ENCODE data around the gene WDR35.

The WDR35 gene

GRCh38 chr2:19993731-19994130 is 3.8 kb upstream of the WDR35 start:
- DNase-seq (ENCODE audit: low read depth, low spot score): no peak
- no peak overlapping the region for H3K4me3 ChIP-seq (ENCODE audit: low read depth, low read length)
- TF ChIP-seq, protein P1, sequence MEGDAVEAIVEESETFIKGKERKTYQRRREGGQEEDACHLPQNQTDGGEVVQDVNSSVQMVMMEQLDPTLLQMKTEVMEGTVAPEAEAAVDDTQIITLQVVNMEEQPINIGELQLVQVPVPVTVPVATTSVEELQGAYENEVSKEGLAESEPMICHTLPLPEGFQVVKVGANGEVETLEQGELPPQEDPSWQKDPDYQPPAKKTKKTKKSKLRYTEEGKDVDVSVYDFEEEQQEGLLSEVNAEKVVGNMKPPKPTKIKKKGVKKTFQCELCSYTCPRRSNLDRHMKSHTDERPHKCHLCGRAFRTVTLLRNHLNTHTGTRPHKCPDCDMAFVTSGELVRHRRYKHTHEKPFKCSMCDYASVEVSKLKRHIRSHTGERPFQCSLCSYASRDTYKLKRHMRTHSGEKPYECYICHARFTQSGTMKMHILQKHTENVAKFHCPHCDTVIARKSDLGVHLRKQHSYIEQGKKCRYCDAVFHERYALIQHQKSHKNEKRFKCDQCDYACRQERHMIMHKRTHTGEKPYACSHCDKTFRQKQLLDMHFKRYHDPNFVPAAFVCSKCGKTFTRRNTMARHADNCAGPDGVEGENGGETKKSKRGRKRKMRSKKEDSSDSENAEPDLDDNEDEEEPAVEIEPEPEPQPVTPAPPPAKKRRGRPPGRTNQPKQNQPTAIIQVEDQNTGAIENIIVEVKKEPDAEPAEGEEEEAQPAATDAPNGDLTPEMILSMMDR (IDR thresholded peaks at IDR 0.05; ENCODE audit: low read depth, low read length): no peak
- in situ Hi-C loops (cut with HindIII; ENCODE audit: low sequenced_read_pairs): no loop called here

- TF ChIP-seq, protein P1 (IDR thresholded peaks at IDR 0.05; ENCODE audit: low read depth, low read length): no peak
- in situ Hi-C loops (cut with HindIII; ENCODE audit: low sequenced_read_pairs): no loop called here
Observed at GRCh38 chr2:19991895-19992294, 2.0 kb upstream of the WDR35 start.

DNA sequence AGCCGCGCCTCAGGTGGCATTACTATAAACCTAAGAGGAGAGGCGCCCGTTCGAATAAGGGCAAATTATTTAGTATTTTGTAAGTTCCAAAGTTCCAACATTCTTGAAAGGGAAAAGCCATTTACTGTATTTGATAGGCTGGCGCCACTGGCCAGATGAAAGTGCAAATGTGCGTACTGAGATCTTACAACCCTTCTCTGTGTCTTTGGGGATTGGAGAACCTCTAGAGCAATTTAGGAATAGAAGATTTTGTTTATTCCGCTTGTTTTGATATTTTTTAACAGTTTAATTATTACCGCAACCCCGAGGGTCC is 467 bp upstream of the WDR35 start:
- H3K4me3 ChIP-seq (ENCODE audit: low read depth, low read length): peak overlapping the region; percentile 95
- DNase-seq (ENCODE audit: low read depth, low spot score): peak; percentile 22
- in situ Hi-C loops (cut with HindIII; ENCODE audit: low sequenced_read_pairs): no loop called here
- TF ChIP-seq, protein P1 (IDR thresholded peaks at IDR 0.05; ENCODE audit: low read depth, low read length): no peak

More at GRCh38 chr2:19991895-19992294, 2.0 kb upstream of the WDR35 start:
- DNase-seq (ENCODE audit: low read depth, low spot score): no peak
- no peak overlapping the region for H3K4me3 ChIP-seq (ENCODE audit: low read depth, low read length)

DNA sequence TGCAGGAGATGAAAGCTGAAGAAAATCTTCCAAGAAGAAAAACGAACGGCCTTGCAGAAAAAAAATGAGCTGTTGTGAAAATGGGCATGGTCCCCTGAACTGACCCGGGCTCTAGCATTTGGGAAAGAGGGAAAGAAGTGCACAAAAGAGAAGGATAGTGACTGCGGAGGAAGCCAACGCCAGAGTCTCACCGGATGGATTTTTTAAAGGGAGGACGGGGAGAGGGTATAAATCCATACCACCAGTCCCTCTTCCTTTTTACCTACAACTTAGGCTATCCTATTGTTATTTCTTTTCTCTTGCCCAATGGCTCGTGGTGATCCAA is 601 bp downstream of the WDR35 start:
- no peak for DNase-seq (ENCODE audit: low read depth, low spot score)

DNA sequence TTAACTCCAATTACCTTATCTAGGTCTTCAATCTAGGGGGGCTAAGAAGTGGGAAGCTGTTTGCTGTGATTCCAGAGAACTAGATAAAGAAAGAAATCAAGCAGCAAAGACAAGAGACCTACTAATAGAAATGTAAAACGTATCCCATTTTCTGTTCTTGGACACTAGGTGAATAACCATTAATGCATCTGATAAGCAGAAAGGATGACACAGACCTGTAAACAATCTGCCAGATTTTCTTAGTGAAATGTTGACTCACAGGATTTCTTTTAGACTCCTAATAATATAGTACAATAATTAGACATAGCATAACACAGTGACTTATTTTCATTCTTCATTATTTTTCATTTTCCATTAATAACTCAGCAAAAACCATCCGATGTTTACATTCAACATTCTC is 1.3 kb downstream of the WDR35 start:
- no peak for DNase-seq (ENCODE audit: low read depth, low spot score)
- TF ChIP-seq, protein P1 (IDR thresholded peaks at IDR 0.05; ENCODE audit: low read depth, low read length): no peak
- H3K4me3 ChIP-seq (ENCODE audit: low read depth, low read length): peak overlapping the region; percentile 95
- in situ Hi-C loops (cut with HindIII; ENCODE audit: low sequenced_read_pairs): no loop called here

More for the DNA sequence above, 601 bp downstream of the WDR35 start:
- peak overlapping the region; percentile 95 for H3K4me3 ChIP-seq (ENCODE audit: low read depth, low read length)
- TF ChIP-seq, protein P1 (IDR thresholded peaks at IDR 0.05; ENCODE audit: low read depth, low read length): no peak
- in situ Hi-C loops (cut with HindIII; ENCODE audit: low sequenced_read_pairs): no loop called here

DNA sequence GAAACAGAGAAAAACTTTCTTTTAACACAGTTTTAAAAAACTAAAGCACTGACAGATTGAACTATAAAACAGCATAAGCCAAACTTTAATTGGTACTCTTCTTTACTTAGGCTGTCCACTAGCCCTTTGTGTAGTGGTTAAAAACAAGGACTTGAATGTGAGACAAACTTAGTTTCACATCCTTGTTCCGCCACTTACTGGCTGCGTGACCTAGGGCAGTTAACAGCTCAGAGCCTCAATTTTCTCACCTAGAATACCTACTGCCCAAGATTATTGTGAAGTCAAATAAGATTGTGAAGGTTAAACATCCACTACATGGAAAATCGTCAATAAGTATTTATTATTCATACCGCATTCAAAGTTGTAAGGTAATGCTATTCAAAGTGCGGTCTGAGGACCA is 2.0 kb downstream of the WDR35 start:
- in situ Hi-C loops (cut with HindIII; ENCODE audit: low sequenced_read_pairs): no loop called here
- TF ChIP-seq, protein P1 (IDR thresholded peaks at IDR 0.05; ENCODE audit: low read depth, low read length): no peak
- DNase-seq (ENCODE audit: low read depth, low spot score): no peak
- no peak overlapping the region for H3K4me3 ChIP-seq (ENCODE audit: low read depth, low read length)

GRCh38 chr2:19982268-19982667 is 7.6 kb downstream of the WDR35 start:
- no peak overlapping the region for H3K4me3 ChIP-seq (ENCODE audit: low read depth, low read length)
- TF ChIP-seq, protein P1 (IDR thresholded peaks at IDR 0.05; ENCODE audit: low read depth, low read length): no peak
- in situ Hi-C loops (cut with HindIII; ENCODE audit: low sequenced_read_pairs): no loop called here
- DNase-seq (ENCODE audit: low read depth, low spot score): peak; percentile 15
